ENCODE data around the gene SNRNP70. TPM values are rescaled to one million over a fixed set of nuclear protein-coding genes. Genes with fewer than 3 reads are reported as not detected.
"Not testable (repeated sequence)": the region's sequence is repeated elsewhere in the genome, so short reads cannot be mapped to it uniquely, and the experiment has no call there.

Gene SNRNP70
- total and polyA plus RNA-seq, 2 donors: 142 to 419 TPM

DNA sequence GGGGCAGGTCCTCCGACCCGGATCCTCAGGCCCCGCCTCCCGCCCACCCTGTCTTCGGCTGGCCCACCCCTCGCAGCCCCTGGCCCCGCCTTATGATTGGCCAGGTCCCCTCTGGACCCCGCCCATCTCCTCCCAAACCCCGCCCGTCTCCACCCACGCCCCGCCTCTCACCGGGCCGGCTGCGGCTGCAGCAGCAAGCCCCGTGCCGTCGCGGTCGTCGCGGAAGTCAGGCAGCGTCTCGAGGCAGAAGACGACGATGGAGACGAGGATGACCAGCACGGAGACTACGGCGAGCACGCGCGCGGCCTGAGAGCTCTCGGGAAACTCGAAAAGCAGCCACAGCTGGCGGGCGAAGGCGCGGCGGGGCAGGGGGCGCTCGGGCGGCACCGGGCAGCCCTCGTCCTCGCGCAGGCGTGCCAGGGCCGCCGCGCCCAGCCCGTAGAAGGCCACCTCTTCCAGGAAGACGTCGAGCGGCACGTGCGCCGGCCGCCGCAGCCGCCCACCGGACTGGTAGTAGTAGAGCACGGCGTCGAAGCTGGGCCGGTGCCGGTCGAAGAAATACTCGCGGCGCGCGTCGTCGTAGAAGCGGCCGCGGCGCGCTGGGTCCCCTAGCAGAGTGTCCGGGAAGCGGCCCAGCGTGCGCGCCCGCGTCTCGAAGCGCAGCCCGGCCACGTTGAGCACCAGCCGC is 13.2 kb upstream of the SNRNP70 start:
- peak overlapping the region in 1 of 2 donors; percentile 33 for H3K4me3 ChIP-seq (ENCODE audit: low read length in 2 of 2)
- 10% methylated on average over 93 of the region's 93 CpGs for WGBS
- H3K36me3 ChIP-seq (ENCODE audit: control insufficient read depth in 2 of 2, insufficient read depth in 2 of 2, low read length in 1 of 2): no peaks in the 10 kb centered on the region

DNA sequence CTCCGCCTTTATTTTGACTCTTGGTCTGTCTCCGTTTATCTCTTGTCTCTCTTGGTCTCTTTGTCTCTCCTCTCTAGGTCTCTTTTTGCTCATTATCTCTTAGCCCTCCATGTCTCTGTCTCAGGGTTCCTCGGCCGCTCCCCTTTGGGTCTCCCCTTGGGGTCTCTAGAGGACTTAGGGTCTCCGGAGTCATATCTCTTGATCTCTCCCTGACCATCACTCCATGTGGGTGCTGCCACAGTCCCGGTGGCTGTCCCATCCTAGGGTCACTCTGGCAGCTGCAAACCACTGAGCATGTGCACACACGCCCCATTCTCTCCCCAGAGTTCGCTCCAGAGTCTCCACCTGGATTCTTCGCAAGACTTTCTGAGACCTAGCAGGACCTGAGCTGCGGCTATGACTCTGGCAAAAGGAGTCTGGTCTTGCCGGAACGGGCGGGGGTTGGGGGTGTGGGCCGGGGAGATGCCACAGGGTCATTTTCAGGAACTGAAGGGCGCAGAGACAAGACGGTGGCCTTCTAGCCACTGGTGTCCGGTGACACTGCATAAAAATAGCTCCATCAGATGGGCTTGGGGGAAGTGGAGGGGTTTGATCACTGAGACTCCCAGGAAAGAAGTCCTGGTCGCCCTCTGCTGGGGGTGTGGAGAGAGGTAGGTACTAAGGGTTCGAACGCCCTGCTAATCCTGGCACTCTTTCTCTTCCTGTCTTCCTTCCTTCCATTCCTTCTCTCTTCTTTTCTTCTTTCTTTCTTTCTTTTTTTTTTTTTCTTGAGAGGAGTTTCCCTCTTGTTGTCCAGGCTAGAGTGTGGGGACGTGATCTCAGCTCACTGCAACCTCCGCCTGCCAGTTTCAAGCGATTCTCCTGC is 11.5 kb upstream of the SNRNP70 start:
- Histone ChIP-seq H3K27me3 (ENCODE audit: control insufficient read depth in 2 of 2, insufficient read depth in 1 of 2, low read length in 1 of 2) (peaks cover 39 to 61% of the 10 kb centered on the region in 2 donors), H3K9me3 (ENCODE audit: control insufficient read depth in 2 of 2, insufficient read depth in 1 of 2, low read length in 1 of 2) (peaks cover 0 to 4% of the 10 kb centered on the region in 2 donors), H3K4me1 (ENCODE audit: control insufficient read depth in 2 of 2, insufficient read depth in 2 of 2, low read length in 2 of 2) (no peaks in the 10 kb centered on the region), H3K36me3 (ENCODE audit: control insufficient read depth in 2 of 2, insufficient read depth in 2 of 2, low read length in 1 of 2) (no peaks in the 10 kb centered on the region), H3K4me3 (ENCODE audit: low read length in 2 of 2) (no peak overlapping the region), H3K27ac (ENCODE audit: low read depth in 1 of 2, low read length in 1 of 2) (no peak overlapping the region)
- no peak for DNase-seq (ENCODE audit: low read depth in 6 of 9, low spot score in 9 of 9)
- WGBS: 72% methylated on average over 23 of the region's 23 CpGs

More for the DNA sequence above, 13.2 kb upstream of the SNRNP70 start:
- Histone ChIP-seq H3K27me3 (ENCODE audit: control insufficient read depth in 2 of 2, insufficient read depth in 1 of 2, low read length in 1 of 2) (peaks cover 44 to 77% of the 10 kb centered on the region in 2 donors), H3K27ac (ENCODE audit: low read depth in 1 of 2, low read length in 1 of 2) (no peak overlapping the region), H3K9me3 (ENCODE audit: control insufficient read depth in 2 of 2, insufficient read depth in 1 of 2, low read length in 1 of 2) (peaks cover 0 to 4% of the 10 kb centered on the region in 2 donors), H3K4me1 (ENCODE audit: control insufficient read depth in 2 of 2, insufficient read depth in 2 of 2, low read length in 2 of 2) (no peaks in the 10 kb centered on the region)
- DNase-seq (ENCODE audit: low read depth in 6 of 9, low spot score in 9 of 9): no peak

DNA sequence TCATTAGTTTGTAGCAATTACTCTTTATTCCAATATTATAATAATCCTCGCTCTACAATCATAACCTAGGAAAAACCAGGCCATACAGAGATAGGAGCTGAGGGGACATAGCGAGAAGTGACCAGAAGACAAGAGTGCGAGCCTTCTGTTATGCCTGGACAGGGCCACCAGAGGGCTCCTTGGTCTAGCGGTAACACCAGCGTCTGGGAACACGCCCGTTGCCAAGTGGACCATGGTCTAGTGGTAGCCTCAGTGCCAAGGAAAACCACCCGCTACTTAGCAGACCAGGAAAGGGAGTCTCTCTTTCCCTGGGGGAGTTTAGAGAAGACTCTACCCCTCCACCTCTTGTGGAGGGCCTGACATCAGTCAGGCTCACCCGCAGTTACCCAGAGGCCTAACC is 10.4 kb upstream of the SNRNP70 start:
- not testable (repeated sequence) for H3K36me3 ChIP-seq (ENCODE audit: control insufficient read depth in 2 of 2, insufficient read depth in 2 of 2, low read length in 1 of 2); H3K4me3 ChIP-seq (ENCODE audit: low read length in 2 of 2); H3K4me1 ChIP-seq (ENCODE audit: control insufficient read depth in 2 of 2, insufficient read depth in 2 of 2, low read length in 2 of 2); DNase-seq (ENCODE audit: low read depth in 6 of 9, low spot score in 9 of 9); H3K27ac ChIP-seq (ENCODE audit: low read depth in 1 of 2, low read length in 1 of 2); H3K9me3 ChIP-seq (ENCODE audit: control insufficient read depth in 2 of 2, insufficient read depth in 1 of 2, low read length in 1 of 2)
- peaks cover 37 to 50% of the 10 kb centered on the region in 2 donors for H3K27me3 ChIP-seq (ENCODE audit: control insufficient read depth in 2 of 2, insufficient read depth in 1 of 2, low read length in 1 of 2)
- WGBS: 25% methylated on average over 9 of the region's 9 CpGs

DNA sequence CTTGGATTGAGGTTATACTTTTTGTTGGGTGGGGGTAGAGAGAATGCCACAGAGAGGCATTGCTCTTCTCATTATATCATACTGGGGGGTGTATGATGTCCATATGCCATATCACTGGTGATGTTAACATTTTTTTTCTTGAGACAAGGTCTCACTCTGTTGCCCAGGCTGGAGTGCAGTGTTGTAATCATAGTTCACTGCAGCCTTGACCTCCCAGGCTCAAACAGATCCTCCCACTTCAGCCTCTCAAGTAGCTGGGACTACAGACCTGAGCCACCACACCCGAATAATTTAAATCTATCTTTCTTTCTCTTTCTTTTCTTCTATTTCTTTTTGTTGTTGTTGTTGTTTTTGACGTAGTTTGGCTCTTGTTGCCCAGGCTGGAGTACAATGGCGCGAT is 4.9 kb upstream of the SNRNP70 start:
- no peak for DNase-seq (ENCODE audit: low read depth in 6 of 9, low spot score in 9 of 9)
- H3K4me3 ChIP-seq (ENCODE audit: low read length in 2 of 2): no peak overlapping the region
- no peak overlapping the region for H3K27ac ChIP-seq (ENCODE audit: low read depth in 1 of 2, low read length in 1 of 2)
- H3K4me1 ChIP-seq (ENCODE audit: control insufficient read depth in 2 of 2, insufficient read depth in 2 of 2, low read length in 2 of 2): peaks cover 2 to 6% of the 10 kb centered on the region in 2 donors
- WGBS: 97% methylated on average over 4 of the region's 4 CpGs
- H3K27me3 ChIP-seq (ENCODE audit: control insufficient read depth in 2 of 2, insufficient read depth in 1 of 2, low read length in 1 of 2): peaks cover 0 to 4% of the 10 kb centered on the region in 2 donors
- no peaks in the 10 kb centered on the region for H3K36me3 ChIP-seq (ENCODE audit: control insufficient read depth in 2 of 2, insufficient read depth in 2 of 2, low read length in 1 of 2)
- H3K9me3 ChIP-seq (ENCODE audit: control insufficient read depth in 2 of 2, insufficient read depth in 1 of 2, low read length in 1 of 2): no peaks in the 10 kb centered on the region

DNA sequence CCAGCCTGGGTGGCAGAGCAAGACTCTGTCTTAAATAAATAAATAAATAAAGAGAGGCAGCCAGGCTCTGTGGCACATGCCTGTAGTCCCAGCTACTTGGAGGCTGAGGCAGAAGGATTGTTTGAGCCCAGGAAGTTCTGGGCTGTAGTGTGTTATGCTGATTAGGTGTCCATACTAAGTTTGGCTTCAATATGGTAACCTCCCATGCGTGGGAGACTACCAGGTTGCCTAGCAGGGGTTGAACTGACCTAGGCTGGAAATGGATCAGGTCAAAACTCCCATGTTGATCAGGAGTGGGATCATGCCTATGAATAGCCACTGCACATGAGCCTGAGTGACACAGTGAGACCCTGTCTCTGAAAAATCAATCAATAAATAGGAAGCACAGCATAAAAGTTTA is 4.0 kb upstream of the SNRNP70 start:
- H3K4me3 ChIP-seq (ENCODE audit: low read length in 2 of 2): no peak overlapping the region
- peaks cover 5 to 9% of the 10 kb centered on the region in 2 donors for H3K4me1 ChIP-seq (ENCODE audit: control insufficient read depth in 2 of 2, insufficient read depth in 2 of 2, low read length in 2 of 2)
- H3K36me3 ChIP-seq (ENCODE audit: control insufficient read depth in 2 of 2, insufficient read depth in 2 of 2, low read length in 1 of 2): peaks cover 0 to 3% of the 10 kb centered on the region in 2 donors
- H3K27me3 ChIP-seq (ENCODE audit: control insufficient read depth in 2 of 2, insufficient read depth in 1 of 2, low read length in 1 of 2): peaks cover 0 to 4% of the 10 kb centered on the region in 2 donors
- no peak for DNase-seq (ENCODE audit: low read depth in 6 of 9, low spot score in 9 of 9)
- WGBS: 90% methylated on average over 1 of the region's 1 CpG
- H3K9me3 ChIP-seq (ENCODE audit: control insufficient read depth in 2 of 2, insufficient read depth in 1 of 2, low read length in 1 of 2): no peaks in the 10 kb centered on the region
- H3K27ac ChIP-seq (ENCODE audit: low read depth in 1 of 2, low read length in 1 of 2): no peak overlapping the region

DNA sequence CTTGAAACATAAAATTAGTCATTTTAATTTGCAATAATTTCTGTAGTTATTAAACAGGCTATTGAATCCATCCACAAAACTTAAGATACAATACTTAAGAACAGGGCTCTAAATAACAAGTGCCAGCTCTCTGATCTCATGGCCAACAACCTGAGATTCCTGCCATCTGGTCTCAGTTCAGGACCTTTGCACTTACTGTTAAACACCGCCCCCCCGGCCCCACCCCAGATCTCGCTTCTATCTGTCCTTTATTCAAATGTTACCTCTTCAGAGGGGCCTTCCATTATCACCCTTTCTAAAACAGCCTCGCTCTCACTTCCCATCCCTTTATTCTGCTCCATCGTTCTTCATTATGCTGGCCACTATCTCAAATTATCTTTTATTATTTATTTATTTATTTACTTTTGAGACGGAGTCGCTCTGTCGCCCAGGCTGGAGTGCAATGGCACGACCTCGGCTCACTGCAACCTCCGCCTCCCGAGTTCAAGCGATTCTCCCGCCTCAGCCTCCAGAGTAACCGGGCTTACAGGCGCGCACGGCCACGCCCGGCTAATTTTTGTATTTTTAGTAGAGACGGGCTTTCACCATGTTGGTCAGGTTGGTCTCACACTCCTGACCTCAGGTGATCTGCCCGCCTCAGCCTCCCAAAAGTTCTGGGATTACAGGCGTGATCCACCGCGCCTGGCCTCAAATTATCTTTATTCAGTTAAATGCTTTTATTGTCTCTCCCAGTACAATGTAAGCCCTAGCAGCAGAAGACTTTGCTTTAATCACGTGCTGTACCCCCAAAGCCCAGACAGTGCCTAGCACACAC is 838 bp upstream of the SNRNP70 start:
- no peak for DNase-seq (ENCODE audit: low read depth in 6 of 9, low spot score in 9 of 9)
- peak overlapping the region; percentile 82 to 91 for H3K27ac ChIP-seq (ENCODE audit: low read depth in 1 of 2, low read length in 1 of 2)
- peak overlapping the region; percentile 77 to 100 for H3K4me3 ChIP-seq (ENCODE audit: low read length in 2 of 2)
- peaks cover 17 to 27% of the 10 kb centered on the region in 2 donors for H3K36me3 ChIP-seq (ENCODE audit: control insufficient read depth in 2 of 2, insufficient read depth in 2 of 2, low read length in 1 of 2)
- 78% methylated on average over 26 of the region's 26 CpGs for WGBS
- peaks cover 9 to 24% of the 10 kb centered on the region in 2 donors for H3K4me1 ChIP-seq (ENCODE audit: control insufficient read depth in 2 of 2, insufficient read depth in 2 of 2, low read length in 2 of 2)
- no peaks in the 10 kb centered on the region for H3K9me3 ChIP-seq (ENCODE audit: control insufficient read depth in 2 of 2, insufficient read depth in 1 of 2, low read length in 1 of 2)
- H3K27me3 ChIP-seq (ENCODE audit: control insufficient read depth in 2 of 2, insufficient read depth in 1 of 2, low read length in 1 of 2): peaks cover 0 to 4% of the 10 kb centered on the region in 2 donors

DNA sequence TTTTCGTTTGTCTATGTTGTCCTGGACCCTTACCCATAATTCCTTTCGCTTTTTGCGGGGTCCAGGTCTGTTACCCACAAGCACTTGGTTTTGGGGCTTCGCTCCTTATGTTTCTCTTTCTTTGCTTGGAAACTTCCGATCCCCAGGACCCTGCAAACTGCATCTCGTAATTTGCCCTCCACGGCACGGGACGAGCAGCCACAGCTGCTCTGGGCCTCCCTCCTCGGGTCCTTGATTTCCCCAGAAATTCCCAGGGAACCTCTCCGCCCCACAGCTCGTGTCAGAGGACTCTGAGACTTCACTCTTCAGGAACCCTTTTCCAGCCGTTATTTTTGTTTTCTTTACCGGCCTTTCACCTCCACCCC is 599 bp downstream of the SNRNP70 start:
- peaks cover 0 to 4% of the 10 kb centered on the region in 2 donors for H3K27me3 ChIP-seq (ENCODE audit: control insufficient read depth in 2 of 2, insufficient read depth in 1 of 2, low read length in 1 of 2)
- peaks cover 9 to 24% of the 10 kb centered on the region in 2 donors for H3K4me1 ChIP-seq (ENCODE audit: control insufficient read depth in 2 of 2, insufficient read depth in 2 of 2, low read length in 2 of 2)
- H3K36me3 ChIP-seq (ENCODE audit: control insufficient read depth in 2 of 2, insufficient read depth in 2 of 2, low read length in 1 of 2): peaks cover 30 to 38% of the 10 kb centered on the region in 2 donors
- peak overlapping the region; percentile 77 to 91 for H3K27ac ChIP-seq (ENCODE audit: low read depth in 1 of 2, low read length in 1 of 2)
- peak overlapping the region; percentile 77 to 100 for H3K4me3 ChIP-seq (ENCODE audit: low read length in 2 of 2)
- peak in 1 of 9 donors; percentile 29 for DNase-seq (ENCODE audit: low read depth in 6 of 9, low spot score in 9 of 9)
- no peaks in the 10 kb centered on the region for H3K9me3 ChIP-seq (ENCODE audit: control insufficient read depth in 2 of 2, insufficient read depth in 1 of 2, low read length in 1 of 2)
- 2% methylated on average over 14 of the region's 14 CpGs for WGBS

DNA sequence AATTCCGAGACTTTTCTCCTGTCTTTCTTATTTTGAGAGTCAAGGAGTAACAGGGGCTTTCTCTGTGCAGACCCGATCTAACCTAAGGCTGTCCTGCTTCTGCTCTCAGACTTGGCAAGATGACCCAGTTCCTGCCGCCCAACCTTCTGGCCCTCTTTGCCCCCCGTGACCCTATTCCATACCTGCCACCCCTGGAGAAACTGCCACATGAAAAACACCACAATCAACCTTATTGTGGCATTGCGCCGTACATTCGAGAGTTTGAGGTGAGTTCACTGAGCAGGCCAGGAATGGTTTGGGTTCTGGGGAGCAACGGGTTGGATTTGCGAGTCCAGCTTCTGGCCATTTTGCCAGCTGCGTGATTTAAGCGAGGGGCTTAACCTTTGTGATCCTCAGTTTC is 1.0 kb downstream of the SNRNP70 start:
- H3K4me3 ChIP-seq (ENCODE audit: low read length in 2 of 2): peak overlapping the region; percentile 77 to 100
- peaks cover 9 to 24% of the 10 kb centered on the region in 2 donors for H3K4me1 ChIP-seq (ENCODE audit: control insufficient read depth in 2 of 2, insufficient read depth in 2 of 2, low read length in 2 of 2)
- no peaks in the 10 kb centered on the region for H3K9me3 ChIP-seq (ENCODE audit: control insufficient read depth in 2 of 2, insufficient read depth in 1 of 2, low read length in 1 of 2)
- peaks cover 34 to 43% of the 10 kb centered on the region in 2 donors for H3K36me3 ChIP-seq (ENCODE audit: control insufficient read depth in 2 of 2, insufficient read depth in 2 of 2, low read length in 1 of 2)
- H3K27ac ChIP-seq (ENCODE audit: low read depth in 1 of 2, low read length in 1 of 2): peak overlapping the region in 1 of 2 donors; percentile 91
- 71% methylated on average over 11 of the region's 11 CpGs for WGBS
- H3K27me3 ChIP-seq (ENCODE audit: control insufficient read depth in 2 of 2, insufficient read depth in 1 of 2, low read length in 1 of 2): peaks cover 0 to 4% of the 10 kb centered on the region in 2 donors
- no peak for DNase-seq (ENCODE audit: low read depth in 6 of 9, low spot score in 9 of 9)
